GM23248 (cell line): ENCODE results near the gene PRR33. TPM values are rescaled to one million over a fixed set of nuclear protein-coding genes. Genes with fewer than 3 reads are reported as not detected.
"Not testable (repeated sequence)": the region's sequence is repeated elsewhere in the genome, so short reads cannot be mapped to it uniquely, and the experiment has no call there.

ENCODE experiments used
- DNase-seq: peaks from one replicate; pipeline ENCODE4 v3.0.0-alpha.2; 2015
- H2AFZ ChIP-seq: fragments of 200-600 bp; sonication (generic); 2 replicates; pipeline ENCODE4 v1.6.1; 2016; ENCODE audit warnings: antibody characterized with exemption
- H3F3A ChIP-seq: fragments of 200-600 bp; sonication (generic); 2 replicates; pipeline ENCODE4 v1.6.1; 2016; ENCODE audit warnings: mild to moderate bottlenecking, antibody characterized with exemption, mixed run types; ENCODE audit not compliant: insufficient read depth
- H3K27ac ChIP-seq: fragments of 200-600 bp; sonication (generic); 2 replicates; pipeline ENCODE4 v1.5.1; 2016; ENCODE audit warnings: mild to moderate bottlenecking
- H3K27me3 ChIP-seq: fragments of 200-600 bp; sonication (generic); replicated peaks from 2 replicates; pipeline ENCODE4 v1.6.1; 2016; ENCODE audit warnings: mild to moderate bottlenecking; ENCODE audit not compliant: insufficient read depth
- H3K36me3 ChIP-seq: fragments of 200-600 bp; sonication (generic); 2 replicates; pipeline ENCODE4 v1.6.1; 2016; ENCODE audit warnings: low read depth, mild to moderate bottlenecking
- H3K4me1 ChIP-seq: fragments of 200-600 bp; sonication (generic); 2 replicates; pipeline ENCODE4 v1.6.1; 2016; ENCODE audit warnings: mild to moderate bottlenecking; ENCODE audit not compliant: insufficient read depth
- H3K4me2 ChIP-seq: fragments of 200-600 bp; sonication (generic); one replicate; pipeline ENCODE4 v1.6.1; 2016; ENCODE audit warnings: mild to moderate bottlenecking; ENCODE audit not compliant: unreplicated experiment
- H3K4me3 ChIP-seq: fragments of 200-600 bp; sonication (generic); 2 replicates; pipeline ENCODE4 v1.5.1; 2016; ENCODE audit warnings: mild to moderate bottlenecking
- H3K79me2 ChIP-seq: fragments of 200-600 bp; sonication (generic); 2 replicates; pipeline ENCODE4 v1.6.1; 2016; ENCODE audit warnings: mild to moderate bottlenecking; ENCODE audit not compliant: insufficient read depth
- H3K9ac ChIP-seq: fragments of 200-600 bp; sonication (generic); 2 replicates; pipeline ENCODE4 v1.6.1; 2016; ENCODE audit warnings: mild to moderate bottlenecking
- H3K9me2 ChIP-seq: fragments of 200-600 bp; sonication (generic); 2 replicates; pipeline ENCODE4 v1.6.1; 2016; ENCODE audit warnings: mixed run types, mild to moderate bottlenecking, moderate library complexity; ENCODE audit not compliant: insufficient read depth
- H3K9me3 ChIP-seq: fragments of 200-600 bp; sonication (generic); one replicate; pipeline ENCODE4 v1.6.1; 2017; ENCODE audit warnings: low read depth
- H4K20me1 ChIP-seq: fragments of 200-600 bp; sonication (generic); 2 replicates; pipeline ENCODE4 v1.6.0; 2016; ENCODE audit not compliant: insufficient read depth
- EZH2 ChIP-seq: fragments of 200-600 bp; sonication (generic); IDR thresholded peaks from 2 replicates; pipeline ENCODE4 v1.6.1; 2018; ENCODE audit warnings: antibody characterized with exemption, mild to moderate bottlenecking; ENCODE audit not compliant: insufficient read depth, poor library complexity, severe bottlenecking
- EZH2phosphoT487 ChIP-seq: fragments of 200-600 bp; sonication (generic); IDR thresholded peaks from 2 replicates; pipeline ENCODE4 v1.6.1; 2018; ENCODE audit warnings: antibody characterized with exemption, moderate library complexity, mild to moderate bottlenecking, low read depth; ENCODE audit not compliant: insufficient read depth
- WGBS, 2 experiments: methylation state at CpG; one replicate each; pipeline ENCODE4 v1.1.6; 2015 to 2017; ENCODE audit warnings: low lambda C conversion rate in 2 of 2, low coverage in 1 of 2; ENCODE audit errors: missing lambda C conversion rate in 2 of 2; 5-methylcytosine and 5-hydroxymethylcytosine counted together
- in situ Hi-C: fragments of 300-500 bp; cut with MboI; formaldehyde crosslinking; loops from 2 replicates; pipeline ENCODE4 v1.15.0; 2020
- polyA plus RNA-seq: library from polyadenylated mRNA; unstranded; fragments of >200 nt; fragmentation: Nextera tagmentation; extraction: Ambion mirVana; gene quantifications from 2 replicates; pipeline ENCODE4 v1.2.1, GENCODE V29; 2016
- total RNA-seq: library from RNA; depleted of rRNA; stranded (reverse); fragments of >200 nt; shearing (Covaris generic); gene quantifications from 2 replicates; pipeline ENCODE4 v1.2.3, GENCODE V29; 2014; rRNA removed

PRR33 gene
- total RNA-seq = not detected in 2 replicates
- polyA plus RNA-seq = not detected in 2 replicates

DNA sequence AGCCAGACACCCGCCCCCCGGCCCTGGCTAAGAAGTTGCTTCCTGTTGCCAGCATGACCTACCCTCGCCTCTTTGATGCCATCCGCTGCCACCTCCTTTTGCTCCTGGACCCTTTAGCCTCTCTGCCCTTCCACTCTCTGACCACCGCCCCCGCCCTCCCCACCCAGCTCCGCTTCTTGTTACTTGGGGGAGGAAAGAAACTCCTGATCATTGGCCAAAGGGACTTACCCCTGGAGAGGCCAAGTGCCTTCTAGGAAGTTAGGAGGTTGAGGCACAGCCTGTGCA is at the start of gene PRR33:
Gene PRR33 (minus strand): TSS at position 65 of the 285 bp plus-strand sequence. CDS start 1,311 bp downstream, outside the sequence.
- H3K4me2 ChIP-seq = no peak within 1 kb of the TSS
- H4K20me1 ChIP-seq = no peaks in the 10 kb centered on the region
- DNase-seq = no peak
- no peak within 1 kb of the TSS for H3K27ac ChIP-seq
- TF ChIP-seq EZH2 (no peak), EZH2phosphoT487 (no peak)
- no peaks in the 10 kb centered on the region for H3K79me2 ChIP-seq
- H3K36me3 ChIP-seq = no peaks in the 10 kb centered on the region
- H3F3A ChIP-seq = no peaks in the 10 kb centered on the region
- no peak within 1 kb of the TSS for H3K4me3 ChIP-seq
- no peaks in the 10 kb centered on the region for H3K4me1 ChIP-seq
- in situ Hi-C loops = no loop called here
- H3K27me3 ChIP-seq = peaks cover 14% of the 10 kb centered on the region
- 73% methylated on average over 4 to 7 of the region's 7 CpGs for WGBS, 2 experiments
- no peaks in the 10 kb centered on the region for H3K9me3 ChIP-seq
- no peaks in the 10 kb centered on the region for H3K9me2 ChIP-seq
- H2AFZ ChIP-seq = no peak within 1 kb of the TSS
- H3K9ac ChIP-seq = no peak within 1 kb of the TSS

DNA sequence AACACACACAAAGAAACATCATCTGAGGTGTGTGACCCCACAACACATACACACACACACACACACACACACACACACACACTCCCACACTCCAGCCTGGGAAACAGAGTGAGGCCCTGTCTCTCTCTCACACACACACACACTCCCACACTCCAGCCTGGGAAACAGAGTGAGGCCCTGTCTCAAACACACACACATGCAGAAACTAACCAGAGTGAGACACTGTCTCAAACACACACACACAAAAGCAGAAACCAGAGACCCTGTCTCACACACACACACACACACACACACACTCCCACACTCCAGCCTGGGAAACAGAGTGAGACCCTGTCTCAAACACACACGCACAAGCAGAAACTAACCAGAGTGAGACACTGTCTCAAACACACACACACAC is 48.1 kb upstream of the PRR33 start:
- H3K36me3 ChIP-seq, H3K27me3 ChIP-seq, H4K20me1 ChIP-seq, H3K9ac ChIP-seq, H2AFZ ChIP-seq, H3K9me3 ChIP-seq, DNase-seq, H3K27ac ChIP-seq, H3K4me1 ChIP-seq, H3F3A ChIP-seq, H3K4me3 ChIP-seq, in situ Hi-C loops, H3K9me2 ChIP-seq, H3K4me2 ChIP-seq, H3K79me2 ChIP-seq: not testable (repeated sequence)
- 100% methylated on average over 1 of the region's 1 CpG for WGBS, 2 experiments

DNA sequence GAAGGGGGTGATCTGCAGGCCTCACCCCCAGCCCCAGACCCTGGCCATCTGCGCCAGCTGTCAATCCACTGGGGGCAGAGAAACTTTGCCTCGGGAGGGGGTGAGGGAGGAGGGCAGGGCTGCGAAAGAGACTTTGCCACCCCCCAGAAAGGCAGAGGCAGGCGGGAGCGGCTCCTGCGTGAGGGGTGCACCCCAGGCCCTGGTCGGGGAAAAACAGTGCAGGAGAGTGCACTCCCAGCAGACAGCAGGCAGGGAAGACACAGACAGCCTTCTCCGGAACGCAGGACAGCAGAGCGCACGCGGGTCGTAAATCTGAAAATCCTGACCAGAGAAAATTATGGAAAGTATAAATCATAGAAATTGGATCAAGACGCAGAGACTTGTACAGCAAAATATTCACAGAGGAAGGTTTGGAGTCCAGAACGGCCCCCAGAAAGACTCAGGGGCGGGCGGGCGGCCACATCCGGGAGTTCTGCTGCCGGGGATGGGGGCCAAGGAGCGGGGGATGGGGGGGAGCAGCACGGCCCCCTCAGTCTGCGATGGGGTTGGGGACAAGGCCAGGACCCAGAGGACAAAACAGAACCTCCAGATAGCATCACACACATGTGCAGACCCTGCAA is 47.4 kb upstream of the PRR33 start:
- Histone ChIP-seq H3K4me2 (no peak overlapping the region), H3F3A (no peaks in the 10 kb centered on the region), H3K9me3 (no peaks in the 10 kb centered on the region), H3K27me3 (0 out of 2 replicates have a peak, but pooled peaks cover 4% of the 10 kb centered on the region), H3K27ac (no peak overlapping the region), H3K4me3 (no peak overlapping the region), H3K36me3 (no peaks in the 10 kb centered on the region), H3K9ac (no peak overlapping the region), H3K9me2 (no peaks in the 10 kb centered on the region), H2AFZ (no peak overlapping the region), H4K20me1 (no peaks in the 10 kb centered on the region), H3K4me1 (no peaks in the 10 kb centered on the region), H3K79me2 (no peaks in the 10 kb centered on the region)
- no peak for TF ChIP-seq EZH2
- no peak for TF ChIP-seq EZH2phosphoT487
- DNase-seq = peak; percentile 19
- 9 to 11% methylated on average over 22 to 23 of the region's 23 CpGs for WGBS, 2 experiments
- in situ Hi-C loops = no loop called here

DNA sequence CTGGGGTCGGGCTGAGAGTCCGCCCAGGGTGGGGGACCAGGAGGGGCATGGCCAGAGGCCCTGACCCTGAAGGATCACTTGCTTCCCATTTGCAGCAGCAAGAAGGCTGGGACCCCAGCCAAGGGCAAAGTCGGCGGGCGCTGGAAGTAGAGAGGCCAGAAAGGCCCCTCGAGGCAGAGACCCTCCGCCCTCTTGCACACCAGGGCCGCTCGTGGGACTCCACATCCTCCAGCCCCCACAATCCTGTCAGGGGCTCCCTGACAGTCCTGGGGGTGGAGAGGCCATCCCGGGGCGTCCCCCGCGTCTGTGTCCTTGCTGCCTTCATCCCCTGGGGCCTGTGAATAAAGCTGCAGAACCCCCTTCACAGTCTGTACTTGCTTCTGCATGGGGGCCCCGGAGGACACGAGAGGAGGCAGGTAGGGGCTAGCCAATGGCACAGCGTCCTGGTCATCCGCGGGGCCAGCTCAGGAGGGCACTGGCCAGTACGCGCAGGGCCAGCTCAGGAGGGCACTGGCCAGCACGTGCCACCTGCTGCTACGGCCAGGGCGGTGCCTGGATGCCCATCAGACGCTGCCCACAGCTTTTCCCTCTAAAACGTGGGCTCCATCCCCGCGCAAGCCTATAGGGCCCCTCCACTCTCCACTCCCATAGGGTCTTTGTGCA is 46.8 kb upstream of the PRR33 start:
- H3K4me3 ChIP-seq = no peak overlapping the region
- no peak overlapping the region for H3K9ac ChIP-seq
- WGBS, 2 experiments = 71 to 76% methylated on average over 27 of the region's 27 CpGs
- H2AFZ ChIP-seq = no peak overlapping the region
- H3K36me3 ChIP-seq = no peaks in the 10 kb centered on the region
- DNase-seq = no peak
- H3K9me3 ChIP-seq = no peaks in the 10 kb centered on the region
- in situ Hi-C loops = no loop called here
- no peak overlapping the region for H3K27ac ChIP-seq
- TF ChIP-seq EZH2 (no peak), EZH2phosphoT487 (no peak)
- no peaks in the 10 kb centered on the region for H3K9me2 ChIP-seq
- no peaks in the 10 kb centered on the region for H3F3A ChIP-seq
- no peaks in the 10 kb centered on the region for H3K4me1 ChIP-seq
- no peak overlapping the region for H3K4me2 ChIP-seq
- no peaks in the 10 kb centered on the region for H4K20me1 ChIP-seq
- no peaks in the 10 kb centered on the region for H3K79me2 ChIP-seq
- H3K27me3 ChIP-seq = 0 out of 2 replicates have a peak, but pooled peaks cover 4% of the 10 kb centered on the region
